ENCODE data around the gene KDELR3.

KDELR3 gene

DNA sequence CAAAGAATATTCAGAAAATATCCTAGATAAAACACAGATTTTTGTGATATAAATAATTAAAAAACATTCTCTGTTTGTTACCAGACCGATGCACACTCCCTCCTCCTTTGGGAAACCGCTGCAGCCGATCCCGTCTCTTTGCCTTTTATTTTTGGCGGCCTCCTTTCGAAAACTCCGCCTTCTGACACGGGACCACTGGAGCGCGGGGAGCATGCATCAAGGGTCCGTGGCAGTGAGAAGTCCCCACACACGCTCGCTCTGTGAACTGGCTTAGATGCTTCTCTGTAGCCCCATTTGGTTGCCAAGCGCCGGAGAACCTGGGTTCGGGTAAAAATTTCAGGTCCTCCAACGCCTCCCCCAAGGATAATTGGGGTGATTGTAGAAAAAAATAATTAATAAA lies 21.2 kb downstream of the KDELR3 start:
- no peak for DNase-seq (ENCODE audit: low read depth)
- TF ChIP-seq, protein P1, sequence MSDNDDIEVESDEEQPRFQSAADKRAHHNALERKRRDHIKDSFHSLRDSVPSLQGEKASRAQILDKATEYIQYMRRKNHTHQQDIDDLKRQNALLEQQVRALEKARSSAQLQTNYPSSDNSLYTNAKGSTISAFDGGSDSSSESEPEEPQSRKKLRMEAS (IDR thresholded peaks at IDR 0.05; ENCODE audit: low read depth, low read length), result no peak
- no peak for TF ChIP-seq POLR2A (IDR thresholded peaks at IDR 0.05; ENCODE audit: extremely low read depth, insufficient read length)
- TF ChIP-seq, protein P2, sequence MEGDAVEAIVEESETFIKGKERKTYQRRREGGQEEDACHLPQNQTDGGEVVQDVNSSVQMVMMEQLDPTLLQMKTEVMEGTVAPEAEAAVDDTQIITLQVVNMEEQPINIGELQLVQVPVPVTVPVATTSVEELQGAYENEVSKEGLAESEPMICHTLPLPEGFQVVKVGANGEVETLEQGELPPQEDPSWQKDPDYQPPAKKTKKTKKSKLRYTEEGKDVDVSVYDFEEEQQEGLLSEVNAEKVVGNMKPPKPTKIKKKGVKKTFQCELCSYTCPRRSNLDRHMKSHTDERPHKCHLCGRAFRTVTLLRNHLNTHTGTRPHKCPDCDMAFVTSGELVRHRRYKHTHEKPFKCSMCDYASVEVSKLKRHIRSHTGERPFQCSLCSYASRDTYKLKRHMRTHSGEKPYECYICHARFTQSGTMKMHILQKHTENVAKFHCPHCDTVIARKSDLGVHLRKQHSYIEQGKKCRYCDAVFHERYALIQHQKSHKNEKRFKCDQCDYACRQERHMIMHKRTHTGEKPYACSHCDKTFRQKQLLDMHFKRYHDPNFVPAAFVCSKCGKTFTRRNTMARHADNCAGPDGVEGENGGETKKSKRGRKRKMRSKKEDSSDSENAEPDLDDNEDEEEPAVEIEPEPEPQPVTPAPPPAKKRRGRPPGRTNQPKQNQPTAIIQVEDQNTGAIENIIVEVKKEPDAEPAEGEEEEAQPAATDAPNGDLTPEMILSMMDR (IDR thresholded peaks at IDR 0.05; ENCODE audit: low read depth, low read length), result no peak
- no peak for TF ChIP-seq MYC (IDR thresholded peaks at IDR 0.05; ENCODE audit: low read depth, low read length)
- no peak overlapping the region for H3K4me3 ChIP-seq (ENCODE audit: low read depth, low read length)

DNA sequence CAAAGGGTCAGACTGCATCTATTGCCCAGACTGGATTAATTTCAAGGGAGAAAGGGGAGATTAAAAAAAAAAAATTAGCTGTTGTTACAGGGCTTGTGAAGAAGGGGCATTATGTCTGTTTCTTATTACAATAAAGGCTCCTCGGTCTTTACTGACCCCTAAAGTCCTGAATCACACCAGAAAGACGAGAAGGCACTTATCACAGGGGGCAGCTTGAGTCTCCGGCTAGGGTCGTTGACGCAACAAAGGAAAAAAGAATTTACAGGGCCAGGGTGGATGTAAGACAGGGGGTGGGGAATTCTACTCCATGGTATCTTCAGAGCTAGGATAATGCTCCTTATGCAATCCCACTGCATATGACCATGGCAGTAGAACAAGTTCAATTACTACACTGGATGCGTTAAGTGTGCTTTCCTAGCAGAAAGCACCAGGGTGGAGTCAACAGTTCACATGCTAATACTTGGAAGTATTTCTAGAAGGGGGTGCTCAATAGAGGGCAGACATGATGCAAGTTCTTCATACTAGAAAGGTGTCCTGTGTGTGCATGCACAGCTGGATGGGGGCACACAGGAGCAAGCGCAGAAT lies 21.8 kb downstream of the KDELR3 start:
- TF ChIP-seq POLR2A (IDR thresholded peaks at IDR 0.05; ENCODE audit: extremely low read depth, insufficient read length), result no peak
- TF ChIP-seq, protein P2 (IDR thresholded peaks at IDR 0.05; ENCODE audit: low read depth, low read length), result no peak
- TF ChIP-seq, protein P1 (IDR thresholded peaks at IDR 0.05; ENCODE audit: low read depth, low read length), result no peak
- no peak for TF ChIP-seq MYC (IDR thresholded peaks at IDR 0.05; ENCODE audit: low read depth, low read length)
- no peak for DNase-seq (ENCODE audit: low read depth)
- no peak overlapping the region for H3K4me3 ChIP-seq (ENCODE audit: low read depth, low read length)

DNA sequence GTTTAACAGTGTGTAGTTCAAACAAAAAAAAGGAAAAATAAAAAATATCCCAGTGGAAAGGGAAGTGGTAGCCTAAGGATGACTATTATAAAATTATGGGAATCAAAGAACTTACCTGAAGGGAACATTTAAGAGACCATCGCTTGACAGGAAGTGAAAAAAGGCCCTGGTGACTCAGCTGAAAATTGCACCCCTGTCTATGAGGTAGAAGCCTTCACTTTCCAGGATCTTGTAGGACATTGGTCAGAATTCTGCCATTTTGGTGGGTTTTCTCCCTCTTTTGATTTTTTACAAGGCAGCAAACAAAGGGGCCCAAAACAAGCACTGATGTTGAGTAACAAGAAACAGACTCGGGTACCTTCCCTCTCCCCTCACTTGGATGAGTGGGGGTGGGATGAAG lies 22.6 kb downstream of the KDELR3 start:
- no peak for DNase-seq (ENCODE audit: low read depth)
- no peak for TF ChIP-seq MYC (IDR thresholded peaks at IDR 0.05; ENCODE audit: low read depth, low read length)
- TF ChIP-seq, protein P1 (IDR thresholded peaks at IDR 0.05; ENCODE audit: low read depth, low read length), result no peak
- no peak for TF ChIP-seq POLR2A (IDR thresholded peaks at IDR 0.05; ENCODE audit: extremely low read depth, insufficient read length)
- TF ChIP-seq, protein P2 (IDR thresholded peaks at IDR 0.05; ENCODE audit: low read depth, low read length), result no peak
- H3K4me3 ChIP-seq (ENCODE audit: low read depth, low read length), result no peak overlapping the region

DNA sequence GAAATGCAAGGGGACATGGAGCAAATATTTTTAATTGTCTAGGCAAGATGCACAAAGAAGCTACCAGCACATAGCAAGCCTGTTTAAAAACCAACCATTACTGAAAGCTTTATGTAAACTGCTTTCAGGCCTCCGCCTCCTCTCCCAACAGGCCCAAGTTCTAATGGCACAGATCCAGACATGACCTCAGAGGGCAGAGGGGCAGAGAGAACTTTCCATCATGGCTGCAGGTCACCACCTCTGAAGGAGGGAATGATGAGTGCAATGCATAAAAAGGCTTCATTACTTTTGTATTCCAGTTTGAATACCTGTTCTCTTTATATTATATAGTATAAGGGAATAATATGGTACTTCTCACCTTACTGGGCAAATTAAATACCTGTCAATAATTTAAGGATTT lies 23.0 kb downstream of the KDELR3 start:
- no peak for DNase-seq (ENCODE audit: low read depth)
- TF ChIP-seq POLR2A (IDR thresholded peaks at IDR 0.05; ENCODE audit: extremely low read depth, insufficient read length) (no peak), MYC (IDR thresholded peaks at IDR 0.05; ENCODE audit: low read depth, low read length) (no peak)
- TF ChIP-seq, protein P2 (IDR thresholded peaks at IDR 0.05; ENCODE audit: low read depth, low read length), result no peak
- TF ChIP-seq, protein P1 (IDR thresholded peaks at IDR 0.05; ENCODE audit: low read depth, low read length), result no peak
- no peak overlapping the region for H3K4me3 ChIP-seq (ENCODE audit: low read depth, low read length)

DNA sequence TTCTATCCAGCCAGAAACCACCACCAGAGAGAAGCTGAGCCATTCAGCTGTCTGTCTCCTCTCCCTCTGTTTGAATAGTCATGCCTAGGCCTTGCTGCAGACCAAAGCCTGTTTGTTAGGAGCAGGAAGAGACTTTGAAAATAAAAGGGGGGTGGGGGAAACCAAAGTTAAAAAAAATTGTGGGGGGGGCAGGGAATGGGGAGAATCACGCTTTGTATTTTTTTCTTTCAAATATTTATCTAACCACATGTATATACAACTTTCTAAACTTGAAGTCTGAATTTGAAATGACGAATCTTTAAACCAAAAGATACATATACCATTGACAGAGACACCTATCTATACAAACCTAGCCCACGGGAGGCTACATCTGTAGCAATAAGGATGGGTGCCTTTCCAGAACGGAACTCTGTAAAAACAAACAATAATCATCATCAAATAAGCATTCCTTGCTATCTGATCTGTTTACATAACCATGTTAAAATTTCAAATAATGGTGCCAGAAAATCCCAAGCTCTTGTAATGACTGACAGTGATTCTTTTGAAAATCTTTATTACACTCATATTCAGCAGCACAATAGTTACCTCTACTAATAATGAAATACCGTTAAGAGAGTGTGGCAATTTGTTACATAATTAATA lies 23.9 kb downstream of the KDELR3 start:
- H3K4me3 ChIP-seq (ENCODE audit: low read depth, low read length), result no peak overlapping the region
- TF ChIP-seq POLR2A (IDR thresholded peaks at IDR 0.05; ENCODE audit: extremely low read depth, insufficient read length), result no peak
- TF ChIP-seq, protein P2 (IDR thresholded peaks at IDR 0.05; ENCODE audit: low read depth, low read length), result no peak
- TF ChIP-seq, protein P1 (IDR thresholded peaks at IDR 0.05; ENCODE audit: low read depth, low read length), result no peak
- DNase-seq (ENCODE audit: low read depth), result no peak
